GM04503 (cell line): Measurements from ENCODE around the gene ANO9.
"Not testable (repeated sequence)": the region's sequence is repeated elsewhere in the genome, so short reads cannot be mapped to it uniquely, and the experiment has no call there.

Experiments
- DNase-seq: peaks from one replicate; pipeline ENCODE4 v3.0.0-alpha.2; 2012; ENCODE audit warnings: low read depth

Gene ANO9

DNA sequence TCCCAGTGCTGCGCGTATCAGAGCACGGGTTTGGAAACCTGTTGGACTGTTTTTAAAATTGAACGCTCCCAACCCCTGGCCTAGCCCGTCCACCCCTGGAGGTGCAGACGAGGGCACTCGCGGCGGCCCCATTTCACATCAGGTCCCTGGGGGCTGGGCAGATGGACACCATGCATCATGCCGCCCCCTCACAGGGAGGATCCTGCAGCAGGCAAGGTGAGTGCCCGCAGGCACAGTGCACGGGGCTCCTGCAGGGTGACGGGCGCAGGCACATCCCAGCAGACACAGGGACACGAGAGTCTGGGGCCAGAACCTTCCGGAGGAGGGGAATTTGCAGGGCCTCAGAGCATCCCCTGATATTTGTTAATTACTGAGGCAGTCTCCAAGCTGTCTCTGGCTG lies 7.3 kb downstream of the ANO9 start:
- DNase-seq: no peak

DNA sequence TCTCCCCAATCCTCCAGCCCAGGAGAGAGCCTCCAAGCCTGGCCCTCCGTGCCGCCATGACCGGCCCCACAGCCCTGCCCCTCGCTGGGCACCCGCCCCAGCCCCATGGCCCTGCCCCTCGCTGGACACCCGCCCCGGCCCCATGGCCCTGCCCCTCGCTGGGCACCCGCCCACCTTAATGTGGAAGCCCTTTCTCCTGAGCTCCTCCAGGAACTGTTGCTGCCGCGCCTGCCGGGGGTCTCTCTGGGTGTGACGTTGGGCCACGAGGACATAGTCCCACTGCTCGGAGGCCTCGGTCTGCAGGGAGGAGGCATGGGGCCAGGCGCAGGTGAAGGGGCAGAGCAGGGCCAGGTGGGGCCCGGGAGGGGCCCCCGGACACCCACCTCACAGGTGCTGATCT lies 8.2 kb downstream of the ANO9 start:
- no peak for DNase-seq

DNA sequence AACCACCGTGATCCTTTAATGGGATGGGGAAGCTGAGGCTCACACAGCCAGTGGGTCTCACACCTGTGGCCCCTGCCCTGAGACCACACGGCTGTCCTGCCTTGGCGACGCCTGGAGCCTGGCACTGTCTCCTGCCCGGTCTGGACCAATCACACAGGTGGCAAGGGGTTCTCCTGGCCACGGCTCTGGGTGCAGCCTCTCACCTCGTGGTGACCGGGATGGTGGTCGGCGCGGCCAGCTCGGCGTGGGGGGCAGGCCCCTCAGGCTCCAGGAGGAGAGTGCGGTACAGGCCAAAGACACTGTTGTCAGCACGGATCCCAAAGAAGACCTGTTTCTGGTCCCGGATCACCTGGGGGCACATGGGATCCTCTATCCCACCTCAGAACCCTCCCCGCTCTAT lies 8.7 kb downstream of the ANO9 start:
- DNase-seq: no peak

DNA sequence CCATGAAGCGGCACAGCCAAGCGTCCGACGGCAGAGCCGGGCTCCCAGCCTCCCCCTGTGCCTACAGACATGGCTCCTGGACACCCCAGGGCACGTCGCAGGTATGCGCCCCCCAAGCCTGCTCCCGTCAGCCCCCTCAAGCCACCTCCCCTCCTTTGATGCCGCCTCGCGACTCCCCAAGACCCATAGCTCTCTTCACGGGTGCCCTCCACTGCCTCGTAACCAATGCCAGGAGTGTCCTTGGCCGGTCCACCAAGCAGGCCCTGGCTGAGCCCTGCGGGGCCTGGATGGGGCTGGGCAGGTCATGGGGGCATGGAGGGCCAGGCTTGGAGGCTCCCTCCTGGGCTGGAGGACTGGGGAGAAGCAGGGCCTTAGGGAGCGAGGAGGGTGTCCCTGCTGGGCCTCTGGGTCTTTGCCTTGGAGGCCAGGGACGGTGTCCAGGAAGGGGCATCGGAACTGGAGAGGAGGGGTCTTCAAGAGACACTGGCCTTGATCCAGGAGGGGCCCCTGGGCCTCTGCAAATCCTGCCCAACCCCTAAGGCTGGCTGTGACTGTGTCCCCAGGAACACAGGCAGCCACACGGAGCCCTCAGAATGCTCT lies 9.2 kb downstream of the ANO9 start:
- DNase-seq: no peak

DNA sequence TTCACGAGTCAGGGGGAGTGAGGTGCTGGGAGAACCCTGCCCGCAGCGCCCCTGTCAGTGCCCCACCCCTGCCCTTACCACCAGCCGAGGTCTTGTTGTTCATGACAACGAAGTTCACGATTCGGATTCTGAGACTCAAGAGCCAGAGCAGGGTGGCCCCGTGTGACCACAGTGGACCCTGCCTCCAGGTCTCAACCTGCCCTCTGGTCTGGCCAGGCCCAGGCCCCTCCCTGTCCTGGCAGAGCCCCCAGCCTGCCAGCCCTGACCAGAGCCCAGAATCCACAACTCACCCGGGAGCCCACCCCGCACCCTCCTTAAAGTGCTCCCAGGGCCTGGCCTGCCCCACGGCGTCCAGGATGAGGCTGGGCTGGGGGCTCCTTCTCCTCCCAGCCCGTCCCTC lies 9.9 kb downstream of the ANO9 start:
- no peak for DNase-seq

DNA sequence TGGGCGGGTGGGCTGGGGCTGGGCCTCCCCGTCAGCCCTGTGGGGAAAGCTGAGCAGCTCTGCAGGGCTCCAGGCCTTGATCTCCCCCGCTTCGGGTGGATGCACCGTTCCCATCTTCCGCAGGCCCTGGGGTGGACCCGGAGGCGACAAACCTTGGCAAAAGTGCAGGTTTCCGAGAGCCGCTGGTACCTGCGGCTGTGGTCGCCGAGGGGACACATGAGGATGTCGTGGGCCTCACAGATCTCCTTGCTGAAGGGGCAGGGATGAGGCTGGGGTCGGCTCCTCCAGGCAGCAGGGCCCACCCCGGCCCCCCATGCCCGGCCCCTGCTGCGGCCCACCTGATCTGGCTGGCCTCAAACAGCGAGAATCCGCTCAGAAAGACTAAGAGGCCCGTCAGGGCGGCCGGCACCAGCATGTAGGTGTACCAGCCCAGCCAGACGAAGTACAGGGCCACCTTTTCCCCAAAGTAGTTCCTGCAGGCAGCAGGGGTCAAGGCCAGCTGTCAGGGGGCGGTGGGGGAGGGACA lies 11.8 kb downstream of the ANO9 start:
- no peak for DNase-seq

DNA sequence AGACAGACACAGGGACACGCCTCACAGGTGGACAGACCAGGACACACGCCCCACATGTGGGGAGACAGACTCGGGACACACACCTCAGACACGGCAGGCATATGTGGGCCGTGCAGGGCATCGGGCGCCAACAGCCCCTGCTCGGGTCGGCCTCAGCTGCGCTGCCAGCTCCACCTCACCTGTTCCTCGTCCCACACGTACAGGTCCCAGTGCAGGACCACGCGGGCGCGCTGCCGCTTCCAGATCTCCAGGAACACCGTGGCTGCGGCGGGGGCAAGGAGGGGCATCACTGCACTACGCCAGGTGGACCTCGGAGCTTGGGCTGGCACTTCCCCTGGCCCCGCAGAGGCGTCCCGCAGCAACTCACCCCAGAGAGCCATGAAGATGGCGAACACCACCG lies 12.4 kb downstream of the ANO9 start:
- no peak for DNase-seq

DNA sequence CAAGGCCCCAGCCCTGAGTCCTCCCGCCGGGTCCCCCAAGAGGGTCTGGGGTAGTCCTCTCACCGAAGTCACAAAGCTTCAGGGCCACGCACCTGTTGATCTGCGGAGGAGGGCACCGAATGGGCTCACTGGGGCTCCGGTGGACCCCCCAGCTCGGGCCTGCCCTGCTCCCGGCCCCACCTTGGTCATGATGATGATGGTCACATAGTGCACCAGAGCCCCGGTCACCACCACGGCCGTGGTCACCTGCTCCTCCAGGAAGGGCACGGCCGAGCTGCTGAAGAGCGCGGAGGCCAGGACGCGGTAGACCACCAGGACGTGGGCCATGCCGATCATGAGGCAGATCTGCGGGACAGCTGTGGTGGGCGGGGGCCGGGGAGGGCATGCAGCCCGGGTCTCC lies 13.5 kb downstream of the ANO9 start:
- DNase-seq: no peak

DNA sequence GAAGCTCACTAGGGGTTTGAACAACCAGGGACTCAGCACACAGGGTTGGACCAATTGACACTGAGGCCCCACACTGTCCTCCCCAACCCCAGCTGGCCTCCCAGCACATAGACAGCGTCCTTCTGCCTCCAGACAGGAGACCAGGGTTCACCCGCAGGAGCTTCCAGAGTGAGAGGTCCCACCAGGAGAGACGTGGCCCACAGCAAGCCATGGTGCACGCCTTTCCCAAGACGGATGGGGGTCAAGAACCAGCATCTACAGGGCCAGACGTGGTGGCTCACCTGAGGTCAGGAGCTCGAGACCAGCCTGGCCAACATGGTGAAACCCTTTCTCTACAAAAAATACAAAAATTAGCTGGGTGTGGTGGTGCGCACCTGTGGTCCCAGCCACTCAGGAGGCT lies 15.0 kb downstream of the ANO9 start:
- no peak for DNase-seq

DNA sequence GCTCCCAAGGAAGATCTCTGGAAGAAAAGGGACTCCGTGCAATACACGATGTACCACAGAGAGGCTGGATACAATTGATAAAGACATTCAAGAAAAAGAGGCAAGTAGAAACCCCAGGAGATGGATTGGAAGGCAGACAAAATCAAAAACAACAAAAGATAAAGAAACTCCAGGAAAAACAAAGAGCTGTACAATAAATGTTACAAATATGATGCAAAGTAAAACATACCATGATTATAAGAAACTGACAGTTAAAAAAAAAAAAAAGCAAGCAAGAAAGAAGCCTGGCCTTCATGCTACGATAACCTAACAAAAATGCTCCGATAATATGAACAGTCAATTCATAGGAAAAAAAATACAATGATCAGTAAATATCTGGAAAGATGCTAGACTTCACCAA lies 16.5 kb downstream of the ANO9 start:
- no peak for DNase-seq

DNA sequence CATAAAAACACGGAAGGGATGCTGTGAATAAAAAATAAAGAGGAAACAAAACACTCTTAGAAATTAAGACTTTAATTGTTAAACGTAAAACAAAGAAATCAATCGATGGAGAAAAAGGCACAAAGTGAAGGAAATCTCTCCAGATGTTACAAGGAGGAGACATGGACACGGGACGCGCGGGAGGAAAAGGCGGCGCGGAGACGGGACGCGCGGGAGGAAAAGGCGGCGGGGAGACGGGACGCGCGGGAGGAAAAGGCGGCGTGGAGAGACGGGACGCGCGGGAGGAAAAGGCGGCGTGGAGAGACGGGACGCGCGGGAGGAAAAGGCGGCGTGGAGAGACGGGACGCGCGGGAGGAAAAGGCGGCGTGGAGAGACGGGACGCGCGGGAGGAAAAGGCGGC lies 17.0 kb downstream of the ANO9 start:
- DNase-seq: not testable (repeated sequence)

DNA sequence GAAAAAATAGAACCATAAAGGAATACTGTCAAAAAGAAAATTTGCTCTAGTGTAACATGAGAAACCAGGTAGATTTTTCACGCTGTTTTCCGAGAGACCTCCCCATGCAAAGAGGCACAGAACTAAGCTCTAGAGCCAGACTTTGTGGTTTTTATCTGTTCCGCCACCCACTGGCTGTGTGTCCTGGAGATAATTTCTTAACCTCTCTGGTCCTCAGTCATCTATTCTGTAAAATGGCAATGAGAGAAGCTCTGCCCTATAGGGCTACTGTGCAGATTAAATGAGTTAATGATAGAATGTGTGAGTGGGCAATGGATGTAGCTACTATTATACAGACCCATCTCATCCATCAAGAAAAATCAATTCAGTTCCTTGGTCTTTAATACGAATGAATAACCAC lies 17.6 kb downstream of the ANO9 start:
- no peak for DNase-seq

DNA sequence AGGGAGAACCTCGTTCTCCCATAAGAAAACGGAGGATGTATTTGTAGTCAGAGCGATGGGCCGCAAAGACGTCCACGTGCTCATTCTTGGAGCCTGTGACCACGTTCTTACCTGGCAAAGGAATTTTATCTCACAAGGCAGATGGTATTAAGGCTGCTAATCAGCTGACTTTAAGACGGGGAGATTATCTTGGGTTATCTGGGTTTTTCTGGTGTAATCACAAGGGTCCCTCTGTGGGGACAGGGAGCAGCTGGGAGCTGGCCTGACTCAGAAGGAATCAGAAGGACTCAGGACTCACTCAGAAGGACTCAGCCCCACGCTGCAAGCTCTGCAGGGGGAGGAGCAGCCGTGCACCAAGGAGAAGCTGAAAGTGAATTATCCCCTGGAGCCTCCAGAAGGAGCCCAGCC lies 19.6 kb downstream of the ANO9 start:
- DNase-seq: no peak

DNA sequence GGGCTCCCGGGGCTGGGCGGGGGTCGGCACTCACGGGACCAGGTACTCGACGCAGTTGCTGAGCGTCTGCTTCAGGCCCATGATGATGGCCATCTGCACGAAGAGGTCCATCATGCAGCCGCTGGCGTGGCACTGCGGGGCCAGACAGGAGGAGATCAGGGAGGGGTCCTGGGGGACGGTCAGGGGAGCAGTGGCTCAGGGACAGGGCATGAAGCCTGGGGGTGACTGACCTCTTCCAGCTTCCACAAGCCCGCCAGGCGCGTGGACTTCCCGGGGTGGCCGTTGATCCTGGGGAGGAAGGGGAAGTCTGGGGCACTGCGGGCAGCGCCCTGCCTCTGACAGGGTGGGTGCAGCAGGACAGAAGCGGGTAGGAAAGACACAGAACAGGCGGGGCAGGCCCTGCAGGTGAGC lies 20.9 kb downstream of the ANO9 start:
- no peak for DNase-seq

DNA sequence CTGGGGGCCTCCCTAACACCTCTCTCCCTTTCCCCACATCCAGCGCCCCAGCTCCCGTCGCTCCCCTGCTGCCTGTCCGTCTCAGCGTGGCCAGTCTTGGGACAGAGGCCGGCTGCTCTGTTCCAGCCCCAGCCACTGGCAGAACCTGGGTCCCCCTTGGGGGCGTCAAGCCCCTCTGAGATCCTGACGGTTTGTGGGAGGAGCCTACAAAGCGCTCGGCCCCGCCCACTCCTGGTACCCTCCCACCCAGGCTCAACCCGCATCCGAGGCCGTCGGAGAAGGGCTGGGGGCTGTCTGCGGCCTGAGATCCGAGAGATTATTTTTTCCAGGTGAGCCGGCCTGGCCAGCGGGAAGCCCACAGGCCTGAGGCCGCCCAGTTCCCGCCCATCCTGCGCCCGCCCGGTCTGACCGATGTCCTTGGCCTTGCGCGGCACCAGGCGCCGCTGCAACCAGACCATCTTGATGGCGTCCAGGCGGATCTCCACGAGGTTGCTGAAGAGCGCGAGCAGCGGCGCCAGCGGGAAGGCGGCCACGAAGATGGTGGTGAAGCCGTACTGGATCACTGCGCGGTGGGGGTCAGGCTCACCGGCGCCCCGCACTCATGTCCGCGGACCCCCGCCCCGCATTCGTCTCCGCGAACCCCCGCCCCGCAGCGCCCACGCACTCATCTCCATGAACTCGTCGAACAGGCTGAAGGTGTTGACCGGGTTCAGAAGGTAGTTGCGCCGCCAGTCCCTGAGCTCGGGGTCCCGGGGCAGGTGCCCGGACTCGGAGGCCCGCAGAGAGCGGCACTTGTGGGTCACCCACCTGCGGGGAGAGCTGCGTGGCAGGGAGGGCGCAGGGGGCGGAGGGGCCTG lies 21.5 kb downstream of the ANO9 start:
- DNase-seq: no peak

DNA sequence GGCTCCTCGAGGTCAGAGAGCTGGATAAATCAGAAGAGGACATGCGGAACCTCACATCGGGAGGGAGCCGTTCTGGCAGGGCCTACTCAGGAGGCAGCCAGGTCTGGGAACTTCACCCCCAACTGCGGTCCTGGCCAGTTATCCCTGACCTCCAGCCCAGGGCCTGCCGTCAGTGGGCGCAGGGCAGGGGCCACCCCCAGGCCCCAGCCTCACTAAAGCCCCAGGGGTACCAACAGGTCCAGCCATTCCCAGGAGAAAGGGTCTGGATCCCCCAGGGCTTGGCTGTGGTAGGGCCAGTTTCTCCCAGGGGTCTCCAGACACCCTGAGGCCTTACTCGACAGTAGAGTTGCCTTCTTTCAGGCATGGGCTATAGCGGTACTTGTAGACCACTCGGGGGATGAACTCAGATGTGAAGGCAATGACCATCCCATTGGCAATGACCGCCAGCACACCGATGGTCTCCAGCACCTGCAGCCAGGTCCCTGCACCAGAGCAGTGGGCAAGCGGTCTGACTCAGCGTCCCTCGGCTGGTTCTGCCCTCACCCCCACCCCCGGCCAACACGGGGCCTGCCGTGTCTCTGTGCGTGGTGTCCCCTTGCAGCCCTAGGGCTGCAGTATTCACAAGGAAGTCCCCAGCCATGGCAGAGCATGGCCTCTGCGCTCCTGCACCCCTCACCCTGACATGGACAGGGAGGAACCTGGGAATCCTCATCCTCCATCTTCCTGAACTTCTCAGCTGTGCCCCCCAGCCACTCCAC lies 22.4 kb downstream of the ANO9 start:
- no peak for DNase-seq

DNA sequence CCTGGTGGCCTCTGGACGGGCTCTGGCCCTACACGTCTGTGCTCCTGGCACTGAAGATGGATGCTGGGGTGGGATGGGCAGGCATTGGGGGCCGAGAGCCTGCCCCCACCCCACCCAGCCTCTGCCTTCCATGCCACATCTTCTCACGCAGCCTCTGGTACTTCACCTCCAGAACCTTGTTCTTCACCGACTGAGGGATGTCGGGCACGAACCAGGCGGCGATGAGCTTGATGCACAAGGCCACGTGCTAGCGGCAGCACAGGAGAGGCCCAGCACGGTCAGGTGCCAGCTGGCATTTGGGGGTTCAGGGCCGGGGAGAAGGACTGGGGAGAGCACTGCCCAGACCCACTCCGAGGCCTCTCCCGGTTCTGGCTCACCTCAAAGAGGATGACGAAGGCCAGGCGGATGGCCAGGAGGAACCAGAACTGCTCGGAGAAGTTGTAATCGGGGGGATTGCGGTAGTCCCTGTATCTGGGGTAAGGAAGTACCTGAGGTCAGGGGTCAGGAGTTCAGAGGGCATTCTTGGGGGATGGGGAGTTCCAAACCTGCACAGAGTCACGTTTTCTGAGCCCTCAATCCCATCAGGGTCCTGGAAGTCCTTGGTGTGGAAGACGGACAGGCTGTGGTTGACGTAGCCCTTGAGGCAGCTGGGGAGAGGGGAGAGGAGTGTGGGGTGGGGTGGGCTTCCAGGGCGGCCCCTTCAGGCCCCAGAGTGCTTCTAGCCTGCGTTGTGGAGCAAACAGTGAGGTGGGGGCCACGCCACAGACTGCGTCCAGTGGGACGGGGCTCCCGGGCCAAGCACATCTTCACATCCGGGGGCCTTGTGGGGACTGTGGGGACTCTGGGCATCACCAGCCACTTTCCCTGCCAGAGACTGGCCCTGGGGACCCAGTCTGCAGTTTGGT lies 23.2 kb downstream of the ANO9 start:
- no peak for DNase-seq

DNA sequence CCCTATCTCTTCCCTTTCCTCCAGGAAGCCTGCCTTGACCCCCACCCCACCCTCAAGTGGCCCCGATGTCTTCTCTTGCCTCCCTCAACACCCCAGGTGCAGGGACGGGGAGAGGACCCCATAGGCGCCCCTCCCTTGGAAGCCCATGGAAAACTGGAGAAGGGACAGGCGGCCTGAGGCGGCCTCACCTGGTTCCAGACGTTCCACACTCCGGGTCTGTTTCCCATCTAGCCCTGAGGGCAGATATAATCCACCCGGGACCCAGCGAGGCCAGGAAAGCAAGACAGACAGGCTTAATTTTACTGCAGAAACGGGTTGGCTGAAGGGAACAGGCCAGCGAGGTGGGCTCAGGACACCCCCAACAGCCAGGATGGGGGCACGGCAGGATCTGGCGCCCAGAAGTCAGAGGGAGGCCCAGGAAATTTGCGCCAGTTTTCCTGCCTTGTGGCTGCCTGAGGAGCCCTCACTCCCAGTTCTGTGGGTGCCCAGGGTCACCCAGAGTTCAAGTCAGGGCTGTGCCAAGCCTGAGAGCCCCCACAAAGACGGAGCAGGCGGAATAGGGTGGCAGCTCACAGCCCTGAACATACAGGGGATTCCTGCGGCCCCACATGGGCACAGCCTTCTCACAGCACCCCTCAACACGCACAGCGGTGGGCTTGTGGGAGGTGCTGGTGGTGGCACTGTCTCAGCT lies 24.0 kb downstream of the ANO9 start:
- no peak for DNase-seq

DNA sequence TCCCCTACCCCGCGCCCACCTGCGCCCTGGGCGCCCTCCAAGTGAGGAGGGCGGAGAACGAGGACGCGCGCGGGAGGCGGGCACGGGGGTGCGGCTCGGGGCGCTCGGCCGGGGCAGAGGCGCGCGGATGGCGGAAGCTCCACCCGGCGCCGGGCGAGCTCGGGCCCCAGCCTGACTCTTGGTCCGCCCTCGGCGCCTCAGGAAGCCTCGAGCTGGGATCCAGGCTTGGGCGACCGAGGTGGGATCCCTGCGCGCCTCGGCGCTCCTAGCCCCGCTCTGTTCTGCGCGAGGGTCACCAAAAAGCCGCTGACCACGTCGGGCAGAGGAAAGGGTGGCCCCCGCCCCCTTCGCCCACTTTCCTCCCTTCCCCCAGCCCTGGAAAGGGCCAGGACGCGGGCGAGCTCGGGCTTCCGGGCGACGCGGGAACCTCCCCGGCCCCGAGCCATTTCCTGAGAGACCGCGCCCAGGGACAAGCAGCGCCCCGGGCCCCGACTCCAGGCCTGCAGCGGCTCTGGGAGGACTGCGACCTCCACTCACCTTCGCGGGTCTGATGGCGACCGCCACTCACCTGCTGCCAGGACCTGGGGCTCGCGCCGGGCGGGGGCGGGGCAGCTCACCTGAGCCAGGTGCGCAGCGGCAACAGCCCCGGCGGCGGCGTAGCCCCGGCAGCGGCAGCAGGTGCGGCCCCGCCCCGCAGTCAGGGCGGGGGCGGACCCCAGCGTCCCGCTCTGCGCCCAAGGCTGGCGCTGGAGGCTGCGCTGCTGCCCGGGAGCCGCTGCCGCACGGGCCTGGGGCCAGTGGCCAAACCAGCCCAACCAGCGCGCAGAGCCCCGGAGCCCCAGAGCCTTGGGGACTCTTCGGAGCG lies 24.8 kb downstream of the ANO9 start:
- no peak for DNase-seq

DNA sequence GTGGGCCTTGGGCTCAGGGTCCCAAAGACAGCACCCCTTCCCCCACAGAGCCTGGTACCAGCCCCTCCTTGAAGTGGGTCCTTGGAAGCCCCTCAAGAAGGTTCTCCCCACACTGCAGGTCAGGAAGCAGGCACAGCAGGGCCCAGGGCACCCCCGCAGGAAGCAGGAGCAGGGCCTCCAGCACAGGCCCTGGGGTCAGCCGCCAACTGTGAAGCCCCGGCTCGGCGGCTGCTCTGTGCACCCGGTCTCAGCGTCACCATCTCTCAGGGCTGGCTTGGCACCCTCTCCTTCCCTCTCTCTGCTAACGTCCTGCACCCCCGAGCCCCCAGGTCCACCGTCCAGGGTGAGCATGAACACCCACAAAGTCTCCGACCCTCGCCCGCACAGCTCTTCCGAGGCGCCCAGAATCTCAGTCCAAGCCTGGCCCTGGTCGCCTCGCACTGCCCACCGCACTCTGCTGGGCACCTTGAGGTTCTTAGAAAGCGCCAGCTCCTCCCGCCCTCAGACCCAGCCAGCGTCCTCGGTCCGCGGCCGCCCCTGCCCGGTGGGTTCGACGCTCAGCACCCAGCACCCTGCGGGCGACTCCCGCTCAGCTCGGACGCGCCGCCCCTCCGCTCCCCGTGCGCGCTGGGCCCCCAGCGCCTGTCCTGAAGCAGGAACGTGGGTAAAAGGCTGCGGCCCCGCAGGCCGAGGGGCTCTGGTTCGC lies 25.6 kb downstream of the ANO9 start:
- no peak for DNase-seq
